Fibroblast of mammary gland (primary cell): ENCODE results near the gene ASTN2.

Source experiments
- DNase-seq: peaks from one replicate; pipeline ENCODE4 v3.0.0-alpha.2; 2010; ENCODE audit warnings: low read depth
- H3K4me3 ChIP-seq: 2 replicates; pipeline ENCODE4 v1.5.1; 2011; ENCODE audit warnings: low read depth, mild to moderate bottlenecking, low read length, moderate library complexity; ENCODE audit not compliant: control insufficient read depth
- TF ChIP-seq, protein P1 (sequence below): conservative IDR thresholded peaks from 2 replicates; pipeline ENCODE4 v1.5.1; 2011; ENCODE audit warnings: low read depth, low read length, inconsistent platforms; ENCODE audit not compliant: control insufficient read depth, insufficient read depth

ASTN2 gene

DNA sequence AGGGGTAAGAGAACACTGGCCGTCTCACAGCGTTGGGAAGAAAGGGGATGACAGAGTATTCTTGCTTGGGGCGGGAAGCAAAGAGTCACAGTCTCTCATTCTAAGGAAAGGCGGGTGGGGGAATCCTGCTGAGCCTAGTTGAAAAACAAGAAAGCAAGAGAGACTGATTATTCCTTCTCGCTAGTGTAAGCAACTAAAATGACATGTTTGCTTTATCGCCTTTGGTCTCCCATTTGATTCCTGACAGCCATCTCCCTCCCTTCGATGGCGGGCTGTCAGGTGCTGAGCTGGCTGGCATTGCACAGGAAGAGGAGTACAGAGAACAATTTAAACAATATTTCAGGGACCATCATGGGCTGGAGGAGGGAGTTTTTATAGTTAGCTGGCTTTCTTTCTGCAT lies 331.3 kb downstream of the ASTN2 start:
- no peak for DNase-seq
- TF ChIP-seq, protein P1, sequence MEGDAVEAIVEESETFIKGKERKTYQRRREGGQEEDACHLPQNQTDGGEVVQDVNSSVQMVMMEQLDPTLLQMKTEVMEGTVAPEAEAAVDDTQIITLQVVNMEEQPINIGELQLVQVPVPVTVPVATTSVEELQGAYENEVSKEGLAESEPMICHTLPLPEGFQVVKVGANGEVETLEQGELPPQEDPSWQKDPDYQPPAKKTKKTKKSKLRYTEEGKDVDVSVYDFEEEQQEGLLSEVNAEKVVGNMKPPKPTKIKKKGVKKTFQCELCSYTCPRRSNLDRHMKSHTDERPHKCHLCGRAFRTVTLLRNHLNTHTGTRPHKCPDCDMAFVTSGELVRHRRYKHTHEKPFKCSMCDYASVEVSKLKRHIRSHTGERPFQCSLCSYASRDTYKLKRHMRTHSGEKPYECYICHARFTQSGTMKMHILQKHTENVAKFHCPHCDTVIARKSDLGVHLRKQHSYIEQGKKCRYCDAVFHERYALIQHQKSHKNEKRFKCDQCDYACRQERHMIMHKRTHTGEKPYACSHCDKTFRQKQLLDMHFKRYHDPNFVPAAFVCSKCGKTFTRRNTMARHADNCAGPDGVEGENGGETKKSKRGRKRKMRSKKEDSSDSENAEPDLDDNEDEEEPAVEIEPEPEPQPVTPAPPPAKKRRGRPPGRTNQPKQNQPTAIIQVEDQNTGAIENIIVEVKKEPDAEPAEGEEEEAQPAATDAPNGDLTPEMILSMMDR, result no peak
- H3K4me3 ChIP-seq, result no peak overlapping the region

DNA sequence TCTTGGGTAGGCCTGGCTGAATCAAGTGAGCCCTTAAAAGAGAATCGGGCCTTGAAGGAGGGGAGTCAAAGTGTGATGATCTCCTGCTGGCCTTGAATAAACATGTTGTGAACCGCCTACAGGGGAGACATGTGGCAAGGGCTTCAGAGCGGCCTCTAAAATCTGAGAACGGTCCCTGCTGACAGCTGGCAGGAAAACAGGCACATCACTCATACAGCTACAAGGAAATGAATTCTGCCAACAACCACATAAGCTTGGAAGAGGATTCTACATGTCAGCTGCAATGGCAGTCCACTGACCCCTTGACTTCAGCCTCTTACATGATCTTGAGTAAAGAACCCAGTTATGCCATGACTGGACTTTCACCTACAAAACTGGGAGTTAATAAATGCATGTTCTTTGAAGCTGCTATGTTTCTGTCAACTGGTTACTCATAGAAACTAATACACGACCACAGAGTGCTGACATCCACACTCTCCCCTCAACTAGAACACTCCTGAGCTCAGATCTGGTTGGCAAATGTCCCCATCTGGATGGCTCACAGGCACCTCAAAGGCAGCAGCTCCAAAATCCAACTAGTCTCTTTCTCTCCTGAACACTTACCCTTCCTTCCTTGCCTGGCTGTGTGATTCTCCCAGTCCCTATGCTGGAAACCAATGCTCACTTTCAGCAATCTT lies 333.1 kb downstream of the ASTN2 start:
- no peak overlapping the region for H3K4me3 ChIP-seq
- TF ChIP-seq, protein P1, result no peak
- peak; percentile 5 for DNase-seq

DNA sequence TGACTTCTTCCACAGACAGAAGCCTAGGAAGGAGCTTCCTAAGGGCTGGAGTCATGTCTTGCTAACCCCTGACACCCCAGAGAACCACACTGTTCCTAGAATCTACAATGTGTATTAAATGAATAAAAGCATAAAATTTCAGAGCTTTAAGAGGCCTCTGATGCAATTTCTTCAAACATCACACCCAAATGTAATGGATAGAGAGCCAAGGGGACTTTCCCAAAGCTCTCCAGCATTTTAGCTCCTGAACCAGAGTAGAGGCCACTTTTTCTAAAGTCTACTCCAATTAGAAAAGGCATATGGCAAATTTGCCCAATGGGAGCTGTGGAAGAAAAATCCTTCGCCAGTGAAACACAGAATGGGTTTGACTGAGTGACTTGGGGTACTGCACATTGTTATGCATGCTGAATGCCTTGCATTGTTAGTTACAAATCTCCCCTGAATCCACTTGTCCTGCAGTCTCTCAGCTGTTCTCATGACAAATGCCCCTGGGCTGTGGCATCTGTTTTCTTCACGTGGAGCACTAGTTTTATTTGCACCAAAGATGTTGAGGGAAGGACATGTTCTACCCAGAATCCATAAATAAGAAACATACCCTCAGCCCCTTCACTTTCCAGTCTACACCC lies 334.0 kb downstream of the ASTN2 start:
- no peak for DNase-seq
- no peak overlapping the region for H3K4me3 ChIP-seq
- TF ChIP-seq, protein P1, result no peak

DNA sequence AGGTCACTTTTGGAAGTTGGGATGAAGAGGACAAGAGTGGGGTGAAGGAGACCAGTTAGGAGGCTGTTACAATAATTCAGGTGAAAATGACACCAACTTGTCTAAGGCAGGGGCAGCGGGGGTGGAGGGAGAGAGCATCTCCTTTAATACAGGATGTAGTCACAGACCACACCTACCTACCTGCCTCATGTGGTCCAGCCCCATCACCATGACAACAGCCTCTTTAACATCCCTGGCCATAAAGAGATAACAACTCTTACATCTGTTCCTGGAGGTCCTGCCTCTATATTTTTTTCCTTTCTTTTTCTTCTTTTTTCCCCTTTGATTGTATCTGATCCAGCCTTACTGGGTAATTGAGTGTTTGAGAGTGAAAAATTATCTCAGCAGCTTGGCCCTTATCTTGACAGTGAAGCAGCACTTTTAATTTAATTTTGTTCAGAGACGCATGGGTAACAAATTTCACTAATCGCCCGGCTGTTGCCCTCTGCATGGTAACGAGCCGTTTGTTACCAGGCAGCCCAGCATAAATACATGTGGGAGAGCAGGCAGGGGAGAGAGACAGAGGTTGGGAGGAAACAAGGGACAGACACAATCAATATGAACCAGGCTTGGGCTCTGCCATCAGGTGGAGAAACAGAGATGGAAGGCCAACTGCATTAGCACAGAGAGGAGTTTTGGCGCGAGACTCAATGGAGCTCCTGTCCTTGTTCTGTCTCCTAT lies 338.1 kb downstream of the ASTN2 start:
- H3K4me3 ChIP-seq, result no peak overlapping the region
- no peak for DNase-seq
- TF ChIP-seq, protein P1, result no peak

DNA sequence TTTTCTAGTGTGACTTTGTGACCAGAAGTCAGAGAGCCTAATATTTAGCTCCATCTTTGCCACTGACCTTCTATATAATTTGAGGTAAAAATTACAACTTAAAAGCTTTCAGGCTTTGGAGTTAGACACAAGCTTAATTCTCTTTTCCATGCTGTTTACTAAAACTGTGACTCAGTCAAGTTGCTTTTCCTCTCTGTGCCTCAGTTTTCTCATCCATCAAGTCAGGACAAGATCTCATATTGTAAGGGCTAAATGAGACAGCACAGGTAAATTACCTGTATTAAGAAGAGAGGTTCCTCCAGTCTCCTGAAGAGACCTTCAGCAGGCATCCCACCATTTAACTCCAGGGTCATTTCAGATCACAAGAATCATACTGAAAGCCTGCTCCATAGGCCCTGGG lies 339.2 kb downstream of the ASTN2 start:
- no peak for DNase-seq

DNA sequence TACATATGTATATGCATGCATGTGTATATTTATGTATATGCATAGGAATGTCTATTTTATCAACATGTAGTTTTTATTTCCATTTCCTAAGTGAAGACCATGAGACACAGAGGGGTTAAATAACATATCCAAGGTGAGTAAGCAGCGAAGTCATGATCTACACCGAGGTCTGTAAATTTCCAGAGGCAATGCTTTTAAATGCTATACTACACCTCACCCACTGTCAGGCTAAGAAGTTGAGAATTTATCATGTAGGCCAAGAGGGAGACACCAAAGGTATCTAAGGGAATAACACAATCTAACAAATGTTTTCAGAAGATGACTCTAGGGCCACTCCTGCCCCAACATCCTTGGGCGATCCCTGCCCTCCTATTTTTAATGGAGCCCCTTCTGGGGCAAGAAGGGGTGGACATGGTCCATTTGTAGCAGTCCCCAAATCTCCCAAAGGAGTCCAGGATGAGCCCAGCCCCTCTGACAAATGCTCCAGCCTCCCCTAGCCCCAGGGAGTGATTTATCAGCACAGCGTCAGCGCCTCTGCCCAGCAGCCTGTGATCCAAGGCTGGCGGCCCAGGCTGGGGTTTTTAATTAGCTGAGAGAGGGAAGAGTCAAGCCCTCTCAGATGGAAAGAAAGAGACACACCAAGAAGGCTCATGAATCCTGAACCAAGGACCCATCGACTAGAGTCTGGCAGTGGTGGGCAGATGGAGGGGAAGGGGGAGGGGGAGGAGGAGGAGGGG lies 339.9 kb downstream of the ASTN2 start:
- H3K4me3 ChIP-seq, result no peak overlapping the region
- TF ChIP-seq, protein P1, result no peak
- DNase-seq, result no peak

More for the DNA sequence above, 339.2 kb downstream of the ASTN2 start:
- TF ChIP-seq, protein P1, result no peak
- H3K4me3 ChIP-seq, result no peak overlapping the region
